GM23338 (cell line): Measurements from ENCODE around the gene FOXD4L3.
"Not testable (repeated sequence)": the region's sequence is repeated elsewhere in the genome, so short reads cannot be mapped to it uniquely, and the experiment has no call there.

Experiments
- EZH2 ChIP-seq: fragments of 200-600 bp; sonication (generic); IDR thresholded peaks from one replicate; pipeline ENCODE4 v1.8.0; 2017; ENCODE audit warnings: antibody characterized with exemption, mild to moderate bottlenecking, low read depth; ENCODE audit not compliant: unreplicated experiment
- EZH2phosphoT487 ChIP-seq: fragments of 200-600 bp; sonication (generic); IDR thresholded peaks from one replicate; pipeline ENCODE4 v1.8.1; 2018; ENCODE audit warnings: antibody characterized with exemption; ENCODE audit not compliant: unreplicated experiment
- JUNB ChIP-seq: IDR thresholded peaks from one replicate; pipeline ENCODE4 v1.6.1; 2016; ENCODE audit warnings: antibody characterized with exemption; ENCODE audit not compliant: unreplicated experiment
- NANOG ChIP-seq: IDR thresholded peaks from 2 replicates; pipeline ENCODE4 v1.6.1; 2016; ENCODE audit warnings: antibody characterized with exemption, borderline replicate concordance
- POLR2AphosphoS5 ChIP-seq: IDR thresholded peaks from 2 replicates; pipeline ENCODE4 v1.6.1; 2016; ENCODE audit warnings: antibody characterized with exemption, low read depth
- ZNF462 ChIP-seq: fragments of 250-450 bp; sonication (Bioruptor Pico); IDR thresholded peaks from 2 replicates; pipeline ENCODE4 v1.5.0; 2020; ENCODE audit warnings: mild to moderate bottlenecking, moderate library complexity
- TF ChIP-seq, protein P1 (sequence below), 2 experiments: fragments of 200-600 bp in 1 of 2; sonication (generic) in 1 of 2; conservative IDR thresholded peaks; 2 replicates each; pipeline versions ENCODE4 v1.5.1 to v1.6.1; 2016 to 2017; ENCODE audit warnings: antibody characterized with exemption in 2 of 2, low read depth in 2 of 2, mild to moderate bottlenecking in 2 of 2, moderate library complexity in 1 of 2
- TF ChIP-seq, protein P2 (sequence below): IDR thresholded peaks from one replicate; pipeline ENCODE4 v1.6.1; 2018; ENCODE audit warnings: antibody characterized with exemption; ENCODE audit not compliant: unreplicated experiment

- TF ChIP-seq, protein P1, sequence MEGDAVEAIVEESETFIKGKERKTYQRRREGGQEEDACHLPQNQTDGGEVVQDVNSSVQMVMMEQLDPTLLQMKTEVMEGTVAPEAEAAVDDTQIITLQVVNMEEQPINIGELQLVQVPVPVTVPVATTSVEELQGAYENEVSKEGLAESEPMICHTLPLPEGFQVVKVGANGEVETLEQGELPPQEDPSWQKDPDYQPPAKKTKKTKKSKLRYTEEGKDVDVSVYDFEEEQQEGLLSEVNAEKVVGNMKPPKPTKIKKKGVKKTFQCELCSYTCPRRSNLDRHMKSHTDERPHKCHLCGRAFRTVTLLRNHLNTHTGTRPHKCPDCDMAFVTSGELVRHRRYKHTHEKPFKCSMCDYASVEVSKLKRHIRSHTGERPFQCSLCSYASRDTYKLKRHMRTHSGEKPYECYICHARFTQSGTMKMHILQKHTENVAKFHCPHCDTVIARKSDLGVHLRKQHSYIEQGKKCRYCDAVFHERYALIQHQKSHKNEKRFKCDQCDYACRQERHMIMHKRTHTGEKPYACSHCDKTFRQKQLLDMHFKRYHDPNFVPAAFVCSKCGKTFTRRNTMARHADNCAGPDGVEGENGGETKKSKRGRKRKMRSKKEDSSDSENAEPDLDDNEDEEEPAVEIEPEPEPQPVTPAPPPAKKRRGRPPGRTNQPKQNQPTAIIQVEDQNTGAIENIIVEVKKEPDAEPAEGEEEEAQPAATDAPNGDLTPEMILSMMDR (conservative IDR thresholded peaks at IDR 0.05; ENCODE audit: low read depth in 2 of 2), result not testable (repeated sequence)
- TF ChIP-seq JUNB, NANOG, EZH2, EZH2phosphoT487, POLR2AphosphoS5, ZNF462: not testable (repeated sequence)
- TF ChIP-seq, protein P2, sequence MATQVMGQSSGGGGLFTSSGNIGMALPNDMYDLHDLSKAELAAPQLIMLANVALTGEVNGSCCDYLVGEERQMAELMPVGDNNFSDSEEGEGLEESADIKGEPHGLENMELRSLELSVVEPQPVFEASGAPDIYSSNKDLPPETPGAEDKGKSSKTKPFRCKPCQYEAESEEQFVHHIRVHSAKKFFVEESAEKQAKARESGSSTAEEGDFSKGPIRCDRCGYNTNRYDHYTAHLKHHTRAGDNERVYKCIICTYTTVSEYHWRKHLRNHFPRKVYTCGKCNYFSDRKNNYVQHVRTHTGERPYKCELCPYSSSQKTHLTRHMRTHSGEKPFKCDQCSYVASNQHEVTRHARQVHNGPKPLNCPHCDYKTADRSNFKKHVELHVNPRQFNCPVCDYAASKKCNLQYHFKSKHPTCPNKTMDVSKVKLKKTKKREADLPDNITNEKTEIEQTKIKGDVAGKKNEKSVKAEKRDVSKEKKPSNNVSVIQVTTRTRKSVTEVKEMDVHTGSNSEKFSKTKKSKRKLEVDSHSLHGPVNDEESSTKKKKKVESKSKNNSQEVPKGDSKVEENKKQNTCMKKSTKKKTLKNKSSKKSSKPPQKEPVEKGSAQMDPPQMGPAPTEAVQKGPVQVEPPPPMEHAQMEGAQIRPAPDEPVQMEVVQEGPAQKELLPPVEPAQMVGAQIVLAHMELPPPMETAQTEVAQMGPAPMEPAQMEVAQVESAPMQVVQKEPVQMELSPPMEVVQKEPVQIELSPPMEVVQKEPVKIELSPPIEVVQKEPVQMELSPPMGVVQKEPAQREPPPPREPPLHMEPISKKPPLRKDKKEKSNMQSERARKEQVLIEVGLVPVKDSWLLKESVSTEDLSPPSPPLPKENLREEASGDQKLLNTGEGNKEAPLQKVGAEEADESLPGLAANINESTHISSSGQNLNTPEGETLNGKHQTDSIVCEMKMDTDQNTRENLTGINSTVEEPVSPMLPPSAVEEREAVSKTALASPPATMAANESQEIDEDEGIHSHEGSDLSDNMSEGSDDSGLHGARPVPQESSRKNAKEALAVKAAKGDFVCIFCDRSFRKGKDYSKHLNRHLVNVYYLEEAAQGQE, result not testable (repeated sequence)
Observed at GRCh38 chr9:68306391-68306964, 3.8 kb downstream of the FOXD4L3 start.
